ENCODE data around the gene ERGIC2.

DNA sequence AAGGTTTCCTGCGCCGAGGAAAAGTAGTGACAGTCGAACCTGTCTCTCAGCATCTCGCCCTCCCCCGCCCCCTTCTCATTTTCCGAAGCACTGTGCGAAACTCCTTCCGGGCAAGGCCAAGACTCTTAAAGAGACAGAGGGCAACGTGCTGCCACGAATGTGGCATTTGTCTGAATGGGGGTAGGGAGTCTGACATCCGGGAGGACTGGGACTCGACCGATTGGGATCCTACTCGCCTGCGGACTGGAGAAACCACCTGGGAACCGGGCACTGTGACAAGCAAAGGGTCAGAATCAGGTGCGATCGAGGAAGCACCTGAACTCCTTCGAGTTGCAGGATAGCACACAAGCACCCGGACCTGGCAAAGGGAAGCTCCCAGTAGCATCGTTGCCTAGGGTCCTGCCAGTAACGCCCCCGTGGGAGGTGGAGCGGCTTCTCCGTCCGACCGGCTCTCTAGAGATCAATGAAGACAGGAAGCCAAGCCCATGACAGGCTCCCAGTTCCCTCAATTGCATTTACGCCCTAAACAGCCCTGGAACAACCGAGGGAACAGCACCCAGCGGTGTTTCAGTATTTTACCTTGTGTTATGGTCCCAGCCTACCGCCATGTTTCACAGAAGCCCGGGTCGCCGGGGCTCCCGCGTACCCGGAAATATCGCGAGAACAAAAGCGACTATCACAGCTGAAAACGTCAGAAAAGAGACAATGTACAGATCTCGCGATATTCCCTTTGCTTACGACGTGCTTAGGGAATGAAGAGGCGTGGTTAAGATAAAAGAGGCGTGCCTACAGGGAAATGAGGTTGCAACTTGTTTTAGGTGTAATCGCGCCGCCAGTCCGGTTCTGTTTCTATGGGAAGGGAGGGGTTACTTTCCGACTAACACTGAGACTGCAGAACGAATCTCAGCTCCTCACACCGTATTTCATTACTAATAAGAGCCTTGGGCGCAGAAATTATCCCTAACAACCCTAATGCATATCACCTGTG is at the start of gene ERGIC2:
- TF ChIP-seq, protein P1, sequence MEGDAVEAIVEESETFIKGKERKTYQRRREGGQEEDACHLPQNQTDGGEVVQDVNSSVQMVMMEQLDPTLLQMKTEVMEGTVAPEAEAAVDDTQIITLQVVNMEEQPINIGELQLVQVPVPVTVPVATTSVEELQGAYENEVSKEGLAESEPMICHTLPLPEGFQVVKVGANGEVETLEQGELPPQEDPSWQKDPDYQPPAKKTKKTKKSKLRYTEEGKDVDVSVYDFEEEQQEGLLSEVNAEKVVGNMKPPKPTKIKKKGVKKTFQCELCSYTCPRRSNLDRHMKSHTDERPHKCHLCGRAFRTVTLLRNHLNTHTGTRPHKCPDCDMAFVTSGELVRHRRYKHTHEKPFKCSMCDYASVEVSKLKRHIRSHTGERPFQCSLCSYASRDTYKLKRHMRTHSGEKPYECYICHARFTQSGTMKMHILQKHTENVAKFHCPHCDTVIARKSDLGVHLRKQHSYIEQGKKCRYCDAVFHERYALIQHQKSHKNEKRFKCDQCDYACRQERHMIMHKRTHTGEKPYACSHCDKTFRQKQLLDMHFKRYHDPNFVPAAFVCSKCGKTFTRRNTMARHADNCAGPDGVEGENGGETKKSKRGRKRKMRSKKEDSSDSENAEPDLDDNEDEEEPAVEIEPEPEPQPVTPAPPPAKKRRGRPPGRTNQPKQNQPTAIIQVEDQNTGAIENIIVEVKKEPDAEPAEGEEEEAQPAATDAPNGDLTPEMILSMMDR (IDR thresholded peaks at IDR 0.05) = no peak
- no peak for TF ChIP-seq EZH2phosphoT487 (IDR thresholded peaks at IDR 0.05)
- no peak for TF ChIP-seq EZH2 (IDR thresholded peaks at IDR 0.05)

Measured in neural progenitor cell (in vitro differentiated cells).